ENCODE results near the gene KLRB1.

GRCh38 chr12:9643266-9643660 is 35.5 kb upstream of the KLRB1 start:
- TF ChIP-seq CTCF (IDR thresholded peaks at IDR 0.05; ENCODE audit: low read depth, low read length, poor library complexity, severe bottlenecking) (no peak), EZH2phosphoT487 (IDR thresholded peaks at IDR 0.05; ENCODE audit: borderline replicate concordance, low read length) (no peak)

Measured in DOHH2 (cell line).